T-helper 2 cell treated with Interferon-gamma antibody and Interleukin-4, amounts not matched to agents 5 μg/mL and 100 μg/mL, for 36 hours (primary cell): ENCODE data around the gene SNTN.

Experiments used
- DNase-seq: peaks from one replicate; pipeline ENCODE4 v3.0.0; 2021; ENCODE audit warnings: low spot score
- H3K27ac Mint-ChIP-seq: one replicate; pipeline ENCODE4 v1.8.0; 2021; ENCODE audit warnings: mild to moderate bottlenecking, mixed read lengths
- H3K27me3 Mint-ChIP-seq: one replicate; pipeline ENCODE4 v1.8.0; 2021; ENCODE audit warnings: low read depth, mixed read lengths
- H3K36me3 Mint-ChIP-seq: one replicate; pipeline ENCODE4 v1.8.0; 2021; ENCODE audit warnings: low read depth, mixed read lengths
- H3K4me1 Mint-ChIP-seq: one replicate; pipeline ENCODE4 v1.8.0; 2021; ENCODE audit warnings: low read depth, mixed read lengths
- H3K4me3 Mint-ChIP-seq: one replicate; pipeline ENCODE4 v1.8.0; 2022; ENCODE audit warnings: mild to moderate bottlenecking, moderate library complexity, mixed read lengths
- H3K9me3 Mint-ChIP-seq: one replicate; pipeline ENCODE4 v1.8.0; 2021; ENCODE audit warnings: mixed read lengths

Gene SNTN

DNA sequence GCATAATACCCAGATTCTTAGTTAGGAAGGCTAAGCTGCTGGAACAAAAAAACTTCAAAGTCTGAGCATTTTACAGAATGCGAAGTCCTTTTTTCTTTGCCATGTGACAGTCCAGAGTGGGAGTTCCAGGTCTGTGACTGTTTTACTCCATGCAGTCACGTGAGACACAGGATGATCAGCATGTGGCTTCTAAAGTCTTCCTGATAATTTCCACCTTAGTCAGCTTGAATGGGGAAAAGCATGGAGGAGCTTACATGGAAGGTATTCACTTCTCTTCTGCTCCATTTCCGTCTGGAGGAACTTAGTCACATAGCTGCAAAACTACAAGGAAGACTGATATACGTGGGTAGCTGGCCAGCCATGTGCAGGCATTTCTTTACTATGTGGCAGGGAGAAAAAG lies 1.7 kb downstream of the SNTN start:
- Mint-ChIP-seq H3K27me3 (no peaks in the 10 kb centered on the region), H3K4me1 (no peaks in the 10 kb centered on the region), H3K36me3 (no peaks in the 10 kb centered on the region), H3K9me3 (no peaks in the 10 kb centered on the region), H3K4me3 (no peak overlapping the region), H3K27ac (no peak overlapping the region)
- DNase-seq, result no peak

DNA sequence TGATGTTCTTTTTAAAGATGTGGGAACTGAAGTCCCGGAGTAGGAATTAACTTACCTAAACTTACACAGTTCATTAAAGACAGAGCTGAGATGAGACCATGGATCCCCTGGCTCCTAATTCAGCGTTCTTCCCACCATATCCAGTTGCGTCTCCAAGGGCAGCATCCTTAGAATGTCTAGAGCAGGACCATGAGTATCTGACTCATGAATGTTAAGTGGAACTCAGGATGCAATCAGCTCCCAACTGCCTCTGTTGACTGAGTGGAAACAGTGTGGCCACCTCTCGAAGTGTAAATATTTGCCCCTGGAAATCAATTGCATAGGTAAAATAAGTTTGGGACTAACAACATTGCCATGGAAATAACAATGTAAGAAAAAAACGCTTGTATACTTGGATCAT lies 2.5 kb downstream of the SNTN start:
- Mint-ChIP-seq H3K27ac (no peak overlapping the region), H3K4me1 (no peaks in the 10 kb centered on the region), H3K27me3 (no peaks in the 10 kb centered on the region), H3K36me3 (no peaks in the 10 kb centered on the region), H3K9me3 (no peaks in the 10 kb centered on the region), H3K4me3 (no peak overlapping the region)
- no peak for DNase-seq

DNA sequence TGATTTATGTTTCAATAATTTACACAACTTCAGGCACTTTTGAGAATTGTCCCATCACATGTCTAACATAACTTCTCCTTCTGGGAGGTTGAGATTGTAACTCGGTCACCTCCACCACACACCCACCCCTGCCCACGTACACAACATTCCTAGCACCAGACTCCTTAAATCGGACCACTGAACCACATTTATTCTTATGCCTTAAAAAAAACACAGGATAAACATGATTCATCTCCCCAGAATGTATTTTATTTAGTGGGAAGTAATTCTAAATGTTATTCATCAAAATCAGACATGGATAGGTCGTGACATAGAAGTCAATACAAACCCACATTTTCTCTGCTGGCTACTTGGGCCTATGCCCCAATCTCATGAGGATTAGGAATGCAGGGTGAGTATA lies 3.0 kb downstream of the SNTN start:
- DNase-seq, result no peak
- no peaks in the 10 kb centered on the region for H3K36me3 Mint-ChIP-seq
- no peaks in the 10 kb centered on the region for H3K27me3 Mint-ChIP-seq

DNA sequence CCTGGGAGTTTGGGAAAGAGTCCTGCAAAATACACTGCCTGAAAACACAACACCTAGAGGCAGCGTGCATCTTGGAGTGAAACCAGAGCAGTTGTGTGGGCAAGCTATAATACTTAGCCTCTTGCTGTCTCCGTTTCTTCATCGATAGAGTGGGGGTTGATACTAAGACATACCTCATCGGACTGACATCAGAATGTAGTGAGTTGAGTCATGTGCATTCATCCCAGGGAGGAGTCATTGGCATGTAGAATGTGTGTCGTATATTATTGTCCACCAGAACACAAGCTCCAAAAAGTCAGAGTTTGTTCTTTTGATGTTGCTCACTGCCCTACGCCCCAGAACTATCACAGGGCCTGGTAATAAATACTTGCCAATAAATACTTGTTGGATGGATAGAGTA lies 4.3 kb downstream of the SNTN start:
- Mint-ChIP-seq H3K4me3 (no peak overlapping the region), H3K4me1 (no peaks in the 10 kb centered on the region), H3K9me3 (no peaks in the 10 kb centered on the region), H3K27ac (no peak overlapping the region), H3K36me3 (no peaks in the 10 kb centered on the region), H3K27me3 (no peaks in the 10 kb centered on the region)
- no peak for DNase-seq

More for the DNA sequence above, 3.0 kb downstream of the SNTN start:
- Mint-ChIP-seq H3K4me3 (no peak overlapping the region), H3K4me1 (no peaks in the 10 kb centered on the region), H3K27ac (no peak overlapping the region), H3K9me3 (no peaks in the 10 kb centered on the region)

DNA sequence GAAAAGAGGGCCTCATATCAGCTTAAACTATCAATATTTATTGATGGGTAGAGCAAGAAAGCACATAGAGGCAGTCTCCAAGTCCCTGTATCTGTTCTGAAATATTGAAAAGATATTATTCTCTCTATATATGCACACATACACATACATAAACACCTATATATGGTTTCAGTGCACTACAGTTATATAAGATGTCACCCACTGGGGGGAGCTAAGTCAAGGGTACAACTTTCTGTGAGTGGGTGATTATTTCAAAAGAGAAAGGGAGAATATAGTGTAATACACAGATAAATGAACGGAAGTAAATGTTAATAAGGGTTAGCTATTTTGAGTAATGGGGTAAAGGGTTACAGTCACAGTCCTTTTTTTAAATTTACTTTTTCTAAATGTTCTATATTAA lies 8.8 kb downstream of the SNTN start:
- Mint-ChIP-seq H3K36me3 (no peaks in the 10 kb centered on the region), H3K27ac (no peak overlapping the region), H3K9me3 (no peaks in the 10 kb centered on the region), H3K4me3 (no peak overlapping the region), H3K27me3 (no peaks in the 10 kb centered on the region), H3K4me1 (no peaks in the 10 kb centered on the region)
- DNase-seq, result no peak

DNA sequence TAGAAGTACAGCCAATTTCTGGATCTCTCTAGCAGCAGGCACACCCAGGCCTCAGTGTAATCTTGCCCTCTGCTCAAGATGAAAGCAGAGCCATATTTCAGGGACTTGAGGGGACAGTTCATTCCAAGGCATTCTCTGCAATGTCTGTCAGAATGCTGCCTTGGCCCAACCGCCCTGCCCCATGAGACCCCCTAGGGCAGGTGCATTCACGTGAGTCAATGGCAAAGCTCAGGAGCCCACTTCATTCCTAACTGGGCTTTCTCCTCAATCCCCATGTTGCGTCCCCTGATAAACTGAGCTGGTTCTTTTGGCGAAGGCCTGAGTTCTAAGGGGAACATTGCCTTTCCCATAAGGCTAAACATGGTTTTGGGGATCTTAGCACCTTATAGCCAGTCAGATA lies 9.5 kb downstream of the SNTN start:
- no peaks in the 10 kb centered on the region for H3K36me3 Mint-ChIP-seq
- H3K4me1 Mint-ChIP-seq, result no peaks in the 10 kb centered on the region
- no peak for DNase-seq
- H3K27ac Mint-ChIP-seq, result no peak overlapping the region
- H3K27me3 Mint-ChIP-seq, result no peaks in the 10 kb centered on the region
- H3K9me3 Mint-ChIP-seq, result no peaks in the 10 kb centered on the region
- no peak overlapping the region for H3K4me3 Mint-ChIP-seq

DNA sequence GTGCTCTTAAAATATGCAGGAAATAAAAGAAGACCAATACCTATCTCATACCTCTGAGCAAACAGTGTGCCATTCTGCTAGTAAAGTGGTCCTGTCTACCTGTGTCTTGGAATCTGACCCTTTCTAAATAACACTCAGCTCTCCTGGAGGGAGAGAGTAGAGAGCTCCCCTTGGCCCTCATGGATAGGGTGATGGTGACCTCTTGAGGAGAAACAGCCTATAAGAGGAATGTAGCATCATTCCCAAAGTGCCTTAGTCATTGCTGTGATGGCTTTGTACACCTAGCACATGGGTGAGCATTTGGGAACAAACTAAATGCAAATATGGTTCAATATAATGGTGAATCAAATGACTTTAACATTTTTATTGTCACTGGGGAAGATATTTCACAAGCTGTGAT lies 10.0 kb downstream of the SNTN start:
- Mint-ChIP-seq H3K4me1 (no peaks in the 10 kb centered on the region), H3K4me3 (no peak overlapping the region), H3K27ac (no peak overlapping the region), H3K27me3 (no peaks in the 10 kb centered on the region), H3K9me3 (no peaks in the 10 kb centered on the region), H3K36me3 (no peaks in the 10 kb centered on the region)
- DNase-seq, result no peak

DNA sequence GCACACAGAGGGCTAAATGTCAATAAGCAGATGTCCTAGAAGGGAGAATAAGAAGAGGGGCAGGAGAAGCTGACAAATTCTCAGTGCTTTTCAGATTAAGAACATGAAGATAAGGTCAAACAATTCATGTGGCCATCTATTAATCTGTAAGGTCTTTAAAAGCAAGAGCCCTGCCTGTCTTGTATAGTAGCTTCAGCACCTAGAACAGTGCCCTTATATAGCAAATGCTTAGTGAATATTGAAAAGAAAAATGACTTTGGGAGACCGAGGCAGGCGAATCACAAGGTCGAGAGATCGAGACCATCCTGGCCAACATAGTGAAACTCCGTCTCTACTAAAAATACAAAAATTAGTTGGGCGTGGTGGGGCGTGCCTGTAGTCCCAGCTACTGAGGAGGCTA lies 18.1 kb downstream of the SNTN start:
- no peak for DNase-seq
- no peaks in the 10 kb centered on the region for H3K27me3 Mint-ChIP-seq
- H3K27ac Mint-ChIP-seq, result no peak overlapping the region
- H3K36me3 Mint-ChIP-seq, result no peaks in the 10 kb centered on the region
- no peaks in the 10 kb centered on the region for H3K9me3 Mint-ChIP-seq
- H3K4me3 Mint-ChIP-seq, result no peak overlapping the region
- H3K4me1 Mint-ChIP-seq, result no peaks in the 10 kb centered on the region

DNA sequence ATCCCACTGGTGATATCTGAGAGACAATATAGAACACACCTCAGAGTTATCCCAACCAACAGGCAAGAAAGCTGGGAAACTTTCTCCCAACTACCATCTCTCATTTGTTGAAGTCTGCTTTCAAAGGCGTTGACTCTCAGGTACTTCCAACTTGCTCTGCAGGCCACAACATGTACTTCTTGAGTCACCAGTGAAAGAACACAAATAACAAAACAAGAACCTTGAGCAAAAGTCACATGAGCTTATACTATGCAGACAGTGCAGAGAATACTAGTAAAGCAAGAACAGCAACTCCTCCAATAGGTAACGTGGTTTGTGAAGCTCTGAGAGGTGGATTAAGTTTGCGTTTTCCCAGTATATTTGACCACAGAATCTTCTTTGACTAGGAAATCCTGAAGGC lies 20.6 kb downstream of the SNTN start:
- Mint-ChIP-seq H3K4me3 (no peak overlapping the region), H3K9me3 (no peaks in the 10 kb centered on the region), H3K27ac (no peak overlapping the region), H3K36me3 (no peaks in the 10 kb centered on the region), H3K27me3 (no peaks in the 10 kb centered on the region), H3K4me1 (no peaks in the 10 kb centered on the region)
- DNase-seq, result no peak

DNA sequence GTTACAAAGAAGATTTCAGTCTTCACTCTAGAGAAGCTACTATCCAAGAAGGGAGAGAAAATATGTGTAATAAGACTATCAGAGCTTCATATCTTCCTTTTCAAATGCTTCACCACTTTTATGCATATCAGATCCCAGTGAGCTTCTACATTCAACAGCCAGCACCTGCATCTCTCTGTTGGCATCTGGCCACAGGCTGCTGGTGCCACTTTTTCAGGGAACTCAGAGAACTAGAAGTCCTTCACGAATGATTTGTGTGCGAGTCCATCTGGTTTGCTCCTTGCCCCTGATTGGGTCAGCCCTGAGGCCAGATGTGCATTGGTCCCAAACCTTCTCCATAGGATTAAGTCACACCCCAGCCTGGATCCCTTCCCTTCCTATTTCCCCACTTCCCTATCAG lies 22.1 kb downstream of the SNTN start:
- Mint-ChIP-seq H3K9me3 (no peaks in the 10 kb centered on the region), H3K36me3 (no peaks in the 10 kb centered on the region), H3K4me3 (no peak overlapping the region), H3K4me1 (no peaks in the 10 kb centered on the region), H3K27ac (no peak overlapping the region), H3K27me3 (no peaks in the 10 kb centered on the region)
- no peak for DNase-seq

DNA sequence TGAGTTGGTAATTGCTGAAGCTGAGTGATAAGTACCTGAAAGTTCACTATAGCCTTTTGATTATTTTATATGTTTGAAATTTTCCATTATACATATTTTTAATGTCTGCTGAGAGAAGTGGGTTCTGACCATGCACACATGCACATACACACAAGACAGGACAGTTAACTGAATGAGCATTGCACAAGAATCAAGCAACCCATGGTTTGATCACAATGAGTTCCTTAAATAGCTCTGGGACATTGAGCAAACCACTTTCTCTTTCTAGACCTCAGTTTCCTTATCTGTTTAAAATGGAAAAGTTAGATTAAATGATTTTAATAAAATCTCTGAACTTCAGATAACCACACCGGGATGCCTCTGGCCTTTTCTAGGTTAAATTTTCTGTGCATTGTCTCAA lies 26.7 kb downstream of the SNTN start:
- Mint-ChIP-seq H3K4me3 (no peak overlapping the region), H3K36me3 (no peaks in the 10 kb centered on the region), H3K27ac (no peak overlapping the region), H3K4me1 (no peaks in the 10 kb centered on the region), H3K9me3 (no peaks in the 10 kb centered on the region), H3K27me3 (no peaks in the 10 kb centered on the region)
- DNase-seq, result no peak

DNA sequence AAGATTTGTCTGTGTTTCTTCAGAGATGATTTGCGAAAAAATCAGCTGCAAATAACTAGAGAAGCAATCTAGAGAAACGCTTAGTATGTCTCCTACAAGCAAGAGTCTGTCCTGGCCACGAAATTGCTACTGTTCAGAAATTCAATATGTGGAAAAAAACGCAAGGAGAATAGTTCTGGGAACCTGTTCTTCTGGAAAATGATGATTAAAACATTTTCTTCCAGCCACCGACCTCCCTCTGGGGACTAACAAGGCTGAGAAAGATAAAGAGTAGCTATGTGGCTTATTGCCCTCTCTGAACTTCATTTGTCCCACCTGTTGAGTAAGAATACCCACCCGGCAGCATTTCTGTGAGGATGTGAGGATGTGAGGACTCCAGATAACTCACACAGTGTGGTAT lies 31.6 kb downstream of the SNTN start:
- H3K4me3 Mint-ChIP-seq, result no peak overlapping the region
- no peaks in the 10 kb centered on the region for H3K27me3 Mint-ChIP-seq
- H3K4me1 Mint-ChIP-seq, result no peaks in the 10 kb centered on the region
- H3K36me3 Mint-ChIP-seq, result no peaks in the 10 kb centered on the region
- no peak for DNase-seq
- H3K9me3 Mint-ChIP-seq, result no peaks in the 10 kb centered on the region
- no peak overlapping the region for H3K27ac Mint-ChIP-seq

DNA sequence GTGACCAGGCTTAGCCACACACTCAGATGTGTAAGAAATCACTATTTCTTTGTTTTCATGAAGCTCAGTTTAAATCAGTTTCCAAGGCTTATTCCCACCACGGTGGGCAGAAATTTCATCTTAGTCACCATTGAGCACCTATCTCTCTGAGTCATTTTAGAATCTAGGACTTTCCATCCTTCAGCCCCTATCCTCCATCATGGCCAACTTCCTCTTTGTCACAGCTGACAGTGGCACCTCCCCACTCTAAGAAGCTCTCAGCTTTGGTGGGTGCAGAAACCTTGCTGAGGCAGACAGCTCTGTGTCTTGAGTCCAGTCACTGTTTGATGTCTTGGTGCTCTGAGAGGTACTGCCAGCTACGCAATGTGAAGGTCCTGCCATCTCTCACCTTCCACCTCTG lies 32.9 kb downstream of the SNTN start:
- Mint-ChIP-seq H3K9me3 (no peaks in the 10 kb centered on the region), H3K4me1 (no peaks in the 10 kb centered on the region), H3K27me3 (no peaks in the 10 kb centered on the region), H3K27ac (no peak overlapping the region), H3K36me3 (no peaks in the 10 kb centered on the region), H3K4me3 (no peak overlapping the region)
- no peak for DNase-seq

DNA sequence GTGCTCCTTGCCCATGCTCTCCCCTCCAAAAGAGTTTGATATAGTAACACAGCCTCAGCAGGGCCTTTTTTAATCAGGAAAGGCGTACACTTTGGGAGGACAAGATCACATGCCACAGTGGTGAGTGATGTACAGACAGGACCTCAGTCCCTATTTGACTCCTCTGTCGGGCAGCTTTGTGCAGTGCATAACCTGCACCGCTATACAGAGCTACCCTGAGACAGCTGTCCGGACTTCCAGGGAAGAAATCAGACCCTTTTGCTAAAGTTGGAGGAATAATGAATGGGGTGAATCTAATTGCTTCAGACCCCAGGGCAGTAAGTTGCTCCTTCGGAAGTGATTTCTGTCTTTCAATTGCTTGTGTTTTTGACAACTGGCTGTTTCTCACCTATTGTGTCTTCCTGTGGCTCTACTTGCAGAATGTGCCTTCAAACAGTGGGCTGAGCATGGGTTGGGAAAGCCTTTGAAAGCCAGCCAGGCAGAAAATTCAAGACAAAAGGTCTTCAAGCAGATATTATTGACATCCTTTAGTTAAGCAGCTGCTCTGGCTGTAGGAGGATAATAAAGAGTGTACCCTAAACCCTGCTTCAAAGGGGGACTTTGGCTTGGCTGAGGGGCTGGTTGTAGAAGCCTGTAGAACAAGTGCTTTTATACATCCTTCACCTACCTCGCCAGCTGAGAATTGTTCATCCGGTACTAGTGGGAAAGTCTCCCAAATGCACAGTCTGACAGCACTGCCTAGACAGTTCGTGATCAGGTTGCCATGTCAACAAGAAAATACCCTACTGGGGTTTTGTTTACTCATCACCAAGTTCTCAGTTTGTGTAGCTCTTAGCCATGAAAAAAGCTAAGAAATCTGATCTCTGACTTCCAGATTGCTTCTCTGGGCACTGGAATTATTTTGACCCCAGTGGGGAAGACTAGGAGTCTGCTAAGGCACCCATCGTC lies 35.1 kb downstream of the SNTN start:
- DNase-seq, result no peak

DNA sequence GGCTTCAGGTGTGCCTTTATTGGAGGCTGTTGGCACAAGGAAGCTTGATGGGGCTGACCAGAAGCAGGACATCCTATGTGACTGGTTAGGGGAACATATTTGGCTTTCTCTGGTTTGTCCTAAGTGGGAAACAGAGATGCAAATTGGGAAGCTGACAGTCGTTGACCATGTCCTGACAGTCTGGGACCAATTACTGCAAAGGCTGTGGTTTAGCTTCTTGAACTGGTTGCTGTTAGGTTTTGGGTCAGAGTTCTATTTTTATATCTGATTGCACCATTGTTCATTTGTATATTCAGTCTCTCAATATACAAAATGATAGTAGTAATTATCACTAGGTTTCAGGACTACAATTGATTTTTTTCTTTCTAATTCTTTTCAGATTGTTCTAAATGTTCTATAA lies 36.8 kb downstream of the SNTN start:
- H3K9me3 Mint-ChIP-seq, result peaks cover 13% of the 10 kb centered on the region
- no peak overlapping the region for H3K27ac Mint-ChIP-seq
- no peak for DNase-seq
- no peaks in the 10 kb centered on the region for H3K27me3 Mint-ChIP-seq
- H3K36me3 Mint-ChIP-seq, result no peaks in the 10 kb centered on the region
- H3K4me3 Mint-ChIP-seq, result no peak overlapping the region
- no peaks in the 10 kb centered on the region for H3K4me1 Mint-ChIP-seq

More for the DNA sequence above, 35.1 kb downstream of the SNTN start:
- H3K27me3 Mint-ChIP-seq, result no peaks in the 10 kb centered on the region
- H3K36me3 Mint-ChIP-seq, result no peaks in the 10 kb centered on the region
- no peak overlapping the region for H3K4me3 Mint-ChIP-seq
- H3K4me1 Mint-ChIP-seq, result no peaks in the 10 kb centered on the region
- H3K27ac Mint-ChIP-seq, result no peak overlapping the region
- H3K9me3 Mint-ChIP-seq, result peaks cover 8% of the 10 kb centered on the region
